ENCODE results near the gene RHOT2. TPM values are rescaled to one million over a fixed set of nuclear protein-coding genes. Genes with fewer than 3 reads are reported as not detected.

RHOT2 gene
- total and polyA plus RNA-seq, 2 donors (not counting 3 experiments of a cell fraction or from before 2014, with no cell fraction given) = 106 to 139 TPM

DNA sequence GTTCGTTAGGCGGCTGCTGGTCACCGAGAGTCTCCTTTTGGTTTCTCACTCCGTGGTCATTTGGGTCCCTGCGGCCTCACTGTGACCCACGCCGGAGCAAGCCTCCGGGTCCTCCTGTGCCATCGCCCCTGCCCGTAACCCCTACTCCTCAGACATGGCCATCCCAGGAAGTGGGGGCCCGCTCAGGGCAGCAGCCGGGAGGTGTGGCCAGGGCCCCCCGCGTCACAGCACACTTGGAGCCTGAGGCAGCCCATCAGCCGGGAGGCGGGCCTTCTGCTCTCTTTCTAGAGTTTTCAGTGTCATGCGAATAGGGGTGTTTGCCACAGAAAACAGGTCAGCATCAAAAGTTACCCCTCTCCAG is 45.0 kb upstream of the RHOT2 start:
- Histone ChIP-seq H3K9ac (replicated peaks; ENCODE audit: extremely low read depth, insufficient read depth, low read length) (no peak overlapping the region), H3K4me3 (replicated peaks in 1 of 3; ENCODE audit: insufficient read depth in 1 of 3, low read depth in 1 of 3, low read length in 3 of 3) (no peak overlapping the region), H3K9me1 (replicated peaks; ENCODE audit: control insufficient read depth, extremely low read depth, insufficient read depth, low read length) (no peaks in the 10 kb centered on the region), H3K27ac (ENCODE audit: insufficient read depth, low read depth, low read length) (no peak overlapping the region), H3K4me1 (ENCODE audit: control insufficient read depth, extremely low read depth, insufficient read depth, low read length) (peaks cover 3% of the 10 kb centered on the region), H3K4me2 (ENCODE audit: insufficient read depth, low read length) (no peak overlapping the region), H4K20me1 (replicated peaks; ENCODE audit: control insufficient read depth, extremely low read depth, insufficient read depth, low read length) (no peaks in the 10 kb centered on the region), H2AFZ (ENCODE audit: low read depth, low read length) (no peak overlapping the region), H3K9me3 (replicated peaks; ENCODE audit: control insufficient read depth, insufficient read depth, low read length) (no peaks in the 10 kb centered on the region), H3K36me3 (ENCODE audit: control insufficient read depth in 2 of 2, extremely low read depth in 1 of 2, insufficient read depth in 2 of 2, low read length in 2 of 2) (peaks cover 0 to 2% of the 10 kb centered on the region in 2 experiments), H3K27me3 (ENCODE audit: control insufficient read depth in 2 of 2, insufficient read depth in 2 of 2, low read length in 2 of 2) (no peaks in the 10 kb centered on the region), H3K79me2 (ENCODE audit: control insufficient read depth, insufficient read depth, low read length) (no peaks in the 10 kb centered on the region)
- FAIRE-seq (no peak), DNase-seq (ENCODE audit: low read depth, low spot score) (no peak)
- ChIA-PET CTCF (no interaction called here), POLR2A (no interaction called here)
- TF ChIP-seq MYC (IDR thresholded peaks at IDR 0.05; ENCODE audit: low read depth, low read length) (no peak), CTCF (IDR thresholded peaks at IDR 0.05; ENCODE audit: extremely low read depth in 1 of 2, insufficient read depth in 1 of 2, low read depth in 1 of 2, low read length in 2 of 2) (no peak), JUN (IDR thresholded peaks at IDR 0.05; ENCODE audit: borderline replicate concordance, insufficient read depth, insufficient read length, low read depth) (no peak), POLR2A (IDR thresholded peaks at IDR 0.05; ENCODE audit: low read depth, low read length) (no peak), FOS (IDR thresholded peaks at IDR 0.05; ENCODE audit: borderline replicate concordance, insufficient read depth, low read length) (no peak), EZH2 (IDR thresholded peaks at IDR 0.05; ENCODE audit: borderline replicate concordance, low read depth, low read length, severe bottlenecking) (no peak), POLR2AphosphoS5 (IDR thresholded peaks at IDR 0.05; ENCODE audit: insufficient read depth, low read depth, low read length) (no peak), GATA2 (IDR thresholded peaks at IDR 0.05; ENCODE audit: insufficient read depth, insufficient read length, low read depth, low read length) (no peak)
- TF ChIP-seq, protein P1, sequence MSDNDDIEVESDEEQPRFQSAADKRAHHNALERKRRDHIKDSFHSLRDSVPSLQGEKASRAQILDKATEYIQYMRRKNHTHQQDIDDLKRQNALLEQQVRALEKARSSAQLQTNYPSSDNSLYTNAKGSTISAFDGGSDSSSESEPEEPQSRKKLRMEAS (IDR thresholded peaks at IDR 0.05; ENCODE audit: insufficient read depth, insufficient read length) = no peak
- intact Hi-C loops (cut with micrococcal nuclease) (no loop called here), dilution Hi-C loops (cut with MboI; ENCODE audit: extremely low pct_ligation_motif_present, low sequenced_read_pairs) (no loop called here)
- BruUV-seq (replicated peaks) = no TSS peak

All from endothelial cell of umbilical vein (primary cell).